Mesendoderm (in vitro differentiated cells): Measurements from ENCODE around the gene STAT4.

ENCODE experiments used
- DNase-seq: peaks from one replicate; pipeline ENCODE4 v3.0.0; 2013
- H2AK5ac ChIP-seq: 2 replicates; pipeline ENCODE4 v1.6.1; 2013; ENCODE audit warnings: low read length, inconsistent platforms
- H2BK120ac ChIP-seq: 2 replicates; pipeline ENCODE4 v1.6.1; 2013; ENCODE audit warnings: low read depth, mild to moderate bottlenecking, low read length, moderate library complexity, mixed read lengths
- H2BK15ac ChIP-seq: replicated peaks from 2 replicates; pipeline ENCODE4 v1.6.1; 2013; ENCODE audit warnings: low read depth, mild to moderate bottlenecking, moderate library complexity
- H2BK5ac ChIP-seq: 2 replicates; pipeline ENCODE4 v1.6.1; 2013; ENCODE audit warnings: low read length, inconsistent platforms
- H3K18ac ChIP-seq: 2 replicates; pipeline ENCODE4 v1.6.1; 2013; ENCODE audit warnings: mild to moderate bottlenecking, low read length, mixed read lengths
- H3K23ac ChIP-seq: one replicate; pipeline ENCODE4 v1.6.1; 2013; ENCODE audit warnings: low read length
- H3K27ac ChIP-seq: 2 replicates; pipeline ENCODE4 v1.5.1; 2013; ENCODE audit warnings: low read depth, mild to moderate bottlenecking, inconsistent platforms, low read length, moderate library complexity
- H3K27me3 ChIP-seq: 2 replicates; pipeline ENCODE4 v1.6.1; 2013; ENCODE audit warnings: low read length, control low read depth, mild to moderate bottlenecking, inconsistent platforms; ENCODE audit not compliant: insufficient read depth, poor library complexity
- H3K36me3 ChIP-seq: 2 replicates; pipeline ENCODE4 v1.6.1; 2013; ENCODE audit warnings: low read length, inconsistent platforms; ENCODE audit not compliant: control insufficient read depth, insufficient read depth
- H3K4ac ChIP-seq: one replicate; pipeline ENCODE4 v1.6.1; 2013; ENCODE audit warnings: low read depth, mild to moderate bottlenecking, low read length, moderate library complexity
- H3K4me1 ChIP-seq: 2 replicates; pipeline ENCODE4 v1.6.1; 2013; ENCODE audit warnings: low read depth, low read length, inconsistent platforms; ENCODE audit not compliant: control insufficient read depth
- H3K4me2 ChIP-seq: 2 replicates; pipeline ENCODE4 v1.6.1; 2013; ENCODE audit warnings: low read length
- H3K4me3 ChIP-seq: 2 replicates; pipeline ENCODE4 v1.5.1; 2013; ENCODE audit warnings: mild to moderate bottlenecking, low read length
- H3K56ac ChIP-seq: one replicate; pipeline ENCODE4 v1.6.1; 2013; ENCODE audit warnings: low read length
- H3K79me1 ChIP-seq: 2 replicates; pipeline ENCODE4 v1.6.1; 2013; ENCODE audit warnings: low read length, inconsistent platforms
- H3K79me2 ChIP-seq: 2 replicates; pipeline ENCODE4 v1.6.1; 2013; ENCODE audit warnings: mild to moderate bottlenecking, low read length; ENCODE audit not compliant: control insufficient read depth, insufficient read depth
- H3K9ac ChIP-seq: 2 replicates; pipeline ENCODE4 v1.6.1; 2013; ENCODE audit warnings: low read length, inconsistent platforms
- H4K5ac ChIP-seq: one replicate; pipeline ENCODE4 v1.6.1; 2013; ENCODE audit warnings: low read length
- H4K8ac ChIP-seq: one replicate; pipeline ENCODE4 v1.6.1; 2013; ENCODE audit warnings: low read depth, mild to moderate bottlenecking, control low read depth, low read length, moderate library complexity
- WGBS: extraction: QIAGEN DNeasy Blood & Tissue Kit; methylation state at CpG from one replicate; pipeline ENCODE4 v1.1.7; 2013; ENCODE audit warnings: low lambda C conversion rate, missing lambda C conversion rate; ENCODE audit not compliant: insufficient coverage; ENCODE audit errors: extremely low coverage; 5-methylcytosine and 5-hydroxymethylcytosine counted together

STAT4 gene

DNA sequence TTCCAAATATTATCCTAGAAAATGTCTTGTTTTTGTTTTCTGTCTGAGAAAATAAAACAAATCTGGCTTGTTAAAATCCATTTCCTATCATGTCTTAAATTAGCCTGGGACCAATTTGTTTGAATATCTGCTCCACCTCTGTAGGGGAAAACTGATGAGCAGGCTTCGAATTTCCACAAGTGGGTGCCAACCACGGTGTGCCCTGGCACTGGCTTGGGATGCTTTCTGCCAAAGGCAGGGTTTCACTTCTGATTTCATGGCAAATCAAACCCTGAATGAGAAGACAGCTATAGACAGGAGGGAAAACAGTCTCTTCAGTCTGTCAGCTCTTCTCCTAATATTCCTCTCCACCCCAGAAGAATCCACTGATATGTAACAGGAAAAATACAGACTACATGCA, 33.7 kb upstream of the STAT4 start:
- no peak overlapping the region for H3K27ac ChIP-seq
- no peak overlapping the region for H2AK5ac ChIP-seq
- H3K4me3 ChIP-seq, result no peak overlapping the region
- no peak overlapping the region for H4K5ac ChIP-seq
- no peak overlapping the region for H3K18ac ChIP-seq
- no peak overlapping the region for H3K56ac ChIP-seq
- no peak overlapping the region for H2BK15ac ChIP-seq
- H3K4me1 ChIP-seq, result peaks cover 4% of the 10 kb centered on the region
- H3K4me2 ChIP-seq, result no peak overlapping the region
- H2BK5ac ChIP-seq, result no peak overlapping the region
- H2BK120ac ChIP-seq, result no peak overlapping the region
- no peaks in the 10 kb centered on the region for H3K79me1 ChIP-seq
- no peak overlapping the region for H4K8ac ChIP-seq
- no CpG with 5 or more reads among the region's 2 CpGs for whole genome bisulfite sequencing
- no peaks in the 10 kb centered on the region for H3K36me3 ChIP-seq
- H3K79me2 ChIP-seq, result no peaks in the 10 kb centered on the region
- no peaks in the 10 kb centered on the region for H3K27me3 ChIP-seq
- no peak overlapping the region for H3K4ac ChIP-seq
- H3K9ac ChIP-seq, result no peak overlapping the region
- DNase-seq, result no peak
- H3K23ac ChIP-seq, result no peak overlapping the region

GRCh38 chr2:191183516-191183915, 32.7 kb upstream of the STAT4 start:
- H3K27me3 ChIP-seq, result no peaks in the 10 kb centered on the region

DNA sequence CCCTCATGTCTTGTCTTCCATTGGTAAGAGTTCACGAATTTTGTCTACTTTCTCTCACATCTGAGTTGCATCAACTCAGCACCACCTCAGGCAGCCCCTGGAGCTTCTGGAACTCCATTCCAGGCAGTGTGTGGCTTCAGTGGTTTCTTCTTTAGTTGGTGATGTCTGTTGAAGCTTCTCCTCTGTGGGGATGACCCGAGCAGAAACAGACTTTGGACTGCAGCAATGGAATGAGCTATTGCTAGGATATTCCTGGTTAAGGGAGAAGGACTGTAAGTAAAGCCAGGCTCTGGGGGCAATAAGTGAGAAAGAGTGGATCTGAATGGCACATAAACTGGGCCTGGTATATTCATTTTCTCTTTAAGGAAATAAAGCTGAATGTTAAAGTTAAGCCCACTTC, 32.3 kb upstream of the STAT4 start:
- peaks cover 4% of the 10 kb centered on the region for H3K4me1 ChIP-seq
- no CpG with 5 or more reads among the region's 2 CpGs for WGBS

More at GRCh38 chr2:191183516-191183915, 32.7 kb upstream of the STAT4 start:
- no peak overlapping the region for H3K4me3 ChIP-seq
- DNase-seq, result no peak
- H2BK15ac ChIP-seq, result no peak overlapping the region
- H3K18ac ChIP-seq, result no peak overlapping the region
- H4K5ac ChIP-seq, result no peak overlapping the region
- H3K27ac ChIP-seq, result no peak overlapping the region
- no peaks in the 10 kb centered on the region for H3K79me1 ChIP-seq
- H3K56ac ChIP-seq, result no peak overlapping the region
- no peak overlapping the region for H3K4me2 ChIP-seq
- H3K4ac ChIP-seq, result no peak overlapping the region
- H3K4me1 ChIP-seq, result peaks cover 4% of the 10 kb centered on the region
- no peaks in the 10 kb centered on the region for H3K36me3 ChIP-seq
- H2AK5ac ChIP-seq, result no peak overlapping the region
- H3K79me2 ChIP-seq, result no peaks in the 10 kb centered on the region
- no peak overlapping the region for H2BK5ac ChIP-seq
- H4K8ac ChIP-seq, result no peak overlapping the region
- no peak overlapping the region for H3K9ac ChIP-seq
- no peak overlapping the region for H3K23ac ChIP-seq
- H2BK120ac ChIP-seq, result no peak overlapping the region

GRCh38 chr2:191180713-191181112, 29.9 kb upstream of the STAT4 start:
- no peak overlapping the region for H4K5ac ChIP-seq
- H3K4ac ChIP-seq, result no peak overlapping the region
- no peak overlapping the region for H2AK5ac ChIP-seq
- no peak overlapping the region for H2BK5ac ChIP-seq
- no peaks in the 10 kb centered on the region for H3K36me3 ChIP-seq
- no peak overlapping the region for H4K8ac ChIP-seq
- H2BK120ac ChIP-seq, result no peak overlapping the region
- H3K79me1 ChIP-seq, result no peaks in the 10 kb centered on the region
- H3K23ac ChIP-seq, result no peak overlapping the region
- no peak overlapping the region for H3K4me2 ChIP-seq
- no peaks in the 10 kb centered on the region for H3K27me3 ChIP-seq
- no peak overlapping the region for H2BK15ac ChIP-seq
- H3K4me1 ChIP-seq, result peaks cover 4% of the 10 kb centered on the region
- DNase-seq, result no peak
- H3K27ac ChIP-seq, result no peak overlapping the region
- no peak overlapping the region for H3K4me3 ChIP-seq
- no peaks in the 10 kb centered on the region for H3K79me2 ChIP-seq
- H3K18ac ChIP-seq, result no peak overlapping the region
- no peak overlapping the region for H3K9ac ChIP-seq
- H3K56ac ChIP-seq, result no peak overlapping the region

More for the DNA sequence above, 32.3 kb upstream of the STAT4 start:
- Histone ChIP-seq H3K27me3 (no peaks in the 10 kb centered on the region), H3K36me3 (no peaks in the 10 kb centered on the region), H2AK5ac (no peak overlapping the region), H3K4me3 (no peak overlapping the region), H4K5ac (no peak overlapping the region), H3K9ac (no peak overlapping the region), H3K56ac (no peak overlapping the region), H3K23ac (no peak overlapping the region), H3K4ac (no peak overlapping the region), H2BK120ac (no peak overlapping the region), H3K79me1 (no peaks in the 10 kb centered on the region), H3K18ac (no peak overlapping the region), H2BK5ac (no peak overlapping the region), H3K27ac (no peak overlapping the region), H3K79me2 (no peaks in the 10 kb centered on the region), H3K4me2 (no peak overlapping the region), H4K8ac (no peak overlapping the region), H2BK15ac (no peak overlapping the region)
- DNase-seq, result no peak

DNA sequence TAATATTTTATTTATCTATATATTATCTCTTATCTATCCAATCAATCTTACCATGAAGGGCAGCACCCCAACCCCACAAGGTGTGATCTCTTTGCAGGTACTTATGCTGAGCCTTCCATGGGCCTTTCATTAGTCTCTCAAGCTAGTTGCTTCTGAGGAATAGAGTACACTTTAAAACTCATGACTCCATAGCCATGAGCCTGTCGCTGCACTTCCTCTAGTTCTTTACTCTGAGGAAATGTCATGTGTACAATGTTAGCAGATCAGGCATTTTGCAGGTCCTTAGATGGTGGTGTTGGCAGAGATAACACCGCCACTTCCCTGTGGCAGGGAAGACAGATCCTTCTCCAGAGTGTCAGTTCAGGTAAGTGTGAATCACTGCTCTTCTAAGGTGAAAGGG, 29.5 kb upstream of the STAT4 start:
- Histone ChIP-seq H4K5ac (no peak overlapping the region), H2AK5ac (no peak overlapping the region), H3K4ac (no peak overlapping the region), H4K8ac (no peak overlapping the region), H2BK120ac (no peak overlapping the region), H3K27me3 (no peaks in the 10 kb centered on the region), H3K9ac (no peak overlapping the region), H3K79me1 (no peaks in the 10 kb centered on the region), H3K56ac (no peak overlapping the region), H2BK15ac (no peak overlapping the region), H3K4me2 (no peak overlapping the region), H3K36me3 (no peaks in the 10 kb centered on the region), H2BK5ac (no peak overlapping the region), H3K18ac (no peak overlapping the region), H3K79me2 (no peaks in the 10 kb centered on the region), H3K23ac (no peak overlapping the region), H3K27ac (no peak overlapping the region), H3K4me3 (no peak overlapping the region), H3K4me1 (peaks cover 4% of the 10 kb centered on the region)
- no peak for DNase-seq
- WGBS, result no CpG with 5 or more reads among the region's 2 CpGs

GRCh38 chr2:191178806-191179514, 28.2 kb upstream of the STAT4 start:
- no peak overlapping the region for H3K4me3 ChIP-seq
- no peak overlapping the region for H4K8ac ChIP-seq
- H3K36me3 ChIP-seq, result no peaks in the 10 kb centered on the region
- no CpG with 5 or more reads among the region's 8 CpGs for WGBS
- H2AK5ac ChIP-seq, result no peak overlapping the region
- H3K18ac ChIP-seq, result no peak overlapping the region
- H3K27me3 ChIP-seq, result no peaks in the 10 kb centered on the region
- no peak overlapping the region for H3K4ac ChIP-seq
- H4K5ac ChIP-seq, result no peak overlapping the region
- H3K27ac ChIP-seq, result no peak overlapping the region
- H3K4me1 ChIP-seq, result peaks cover 2% of the 10 kb centered on the region
- H3K9ac ChIP-seq, result no peak overlapping the region
- no peak overlapping the region for H2BK5ac ChIP-seq
- H2BK15ac ChIP-seq, result no peak overlapping the region
- H3K79me2 ChIP-seq, result no peaks in the 10 kb centered on the region
- no peak overlapping the region for H3K23ac ChIP-seq
- H2BK120ac ChIP-seq, result no peak overlapping the region
- H3K56ac ChIP-seq, result no peak overlapping the region
- no peaks in the 10 kb centered on the region for H3K79me1 ChIP-seq
- H3K4me2 ChIP-seq, result no peak overlapping the region
- DNase-seq, result no peak
